Neural cell (in vitro differentiated cells): Measurements from ENCODE around the gene RELA. TPM values are rescaled to one million over a fixed set of nuclear protein-coding genes. Genes with fewer than 3 reads are reported as not detected.
"Not testable (repeated sequence)": the region's sequence is repeated elsewhere in the genome, so short reads cannot be mapped to it uniquely, and the experiment has no call there.

ENCODE experiments used
- H2AFZ ChIP-seq: fragments of 200-600, 300-800 bp; sonication (generic), shearing (Covaris generic); 2 replicates; pipeline ENCODE4 v1.6.0; 2014; ENCODE audit warnings: low read depth, mild to moderate bottlenecking, antibody characterized with exemption, low read length, moderate library complexity
- H3F3A ChIP-seq: fragments of 200-600 bp; shearing (Covaris generic); 2 replicates; pipeline ENCODE4 v1.6.1; 2016; ENCODE audit warnings: mild to moderate bottlenecking, moderate library complexity, mixed read lengths, antibody characterized with exemption, low read length; ENCODE audit not compliant: insufficient read depth, poor library complexity, severe bottlenecking
- H3K27ac ChIP-seq: fragments of 200-600, 300-800 bp; sonication (generic), shearing (Covaris generic); 2 replicates; pipeline ENCODE4 v1.5.1; 2014; ENCODE audit warnings: mild to moderate bottlenecking, low read length, moderate library complexity
- H3K27me3 ChIP-seq: fragments of 300-800, 200-600 bp; sonication (generic), shearing (Covaris generic); 2 replicates; pipeline ENCODE4 v1.6.0; 2014; ENCODE audit warnings: mild to moderate bottlenecking, low read depth, low read length, moderate library complexity; ENCODE audit not compliant: insufficient read depth
- H3K36me3 ChIP-seq: fragments of 300-800, 200-600 bp; sonication (generic), shearing (Covaris generic); 2 replicates; pipeline ENCODE4 v1.5.1; 2014; ENCODE audit warnings: mild to moderate bottlenecking, antibody characterized with exemption, low read length, moderate library complexity; ENCODE audit not compliant: insufficient read depth
- H3K4me2 ChIP-seq: fragments of 300-800, 200-600 bp; sonication (generic), shearing (Covaris generic); 2 replicates; pipeline ENCODE4 v1.6.0; 2014; ENCODE audit warnings: mild to moderate bottlenecking, low read length
- H3K4me3 ChIP-seq: fragments of 300-800, 200-600 bp; sonication (generic), shearing (Covaris generic); 2 replicates; pipeline ENCODE4 v1.5.1; 2014; ENCODE audit warnings: mild to moderate bottlenecking, low read length, moderate library complexity
- H3K79me2 ChIP-seq: fragments of 200-600 bp; shearing (Covaris generic); replicated peaks from 2 replicates; pipeline ENCODE4 v1.6.0; 2014; ENCODE audit warnings: mild to moderate bottlenecking, low read length, moderate library complexity; ENCODE audit not compliant: insufficient read depth
- H3K9ac ChIP-seq: fragments of 300-800, 200-600 bp; sonication (generic), shearing (Covaris generic); 2 replicates; pipeline ENCODE4 v1.6.1; 2016; ENCODE audit warnings: mild to moderate bottlenecking, low read length, mixed read lengths
- H3K9me2 ChIP-seq: fragments of 200-600 bp; shearing (Covaris generic); 2 replicates; pipeline ENCODE4 v1.6.1; 2016; ENCODE audit warnings: mild to moderate bottlenecking, low read length, mixed read lengths; ENCODE audit not compliant: insufficient read depth
- H3K9me3 ChIP-seq: fragments of 200-600, 300-800 bp; sonication (generic), shearing (Covaris generic); 2 replicates; pipeline ENCODE4 v1.6.1; 2016; ENCODE audit warnings: mild to moderate bottlenecking, mixed run types, low read length, moderate library complexity, mixed read lengths
- H4K20me1 ChIP-seq: fragments of 200-600 bp; shearing (Covaris generic); 2 replicates; pipeline ENCODE4 v1.6.1; 2016; ENCODE audit warnings: mild to moderate bottlenecking, mixed run types; ENCODE audit not compliant: insufficient read depth
- EP300 ChIP-seq: fragments of 450-650 bp; conservative IDR thresholded peaks from 2 replicates; pipeline ENCODE4 v1.6.1; 2014; ENCODE audit warnings: antibody characterized with exemption, mild to moderate bottlenecking, moderate library complexity; ENCODE audit not compliant: poor library complexity, severe bottlenecking
- EZH2 ChIP-seq: fragments of 200-600, 300-800 bp; shearing (Covaris generic), sonication (generic); IDR thresholded peaks from 2 replicates; pipeline ENCODE4 v1.6.1; 2014; ENCODE audit warnings: antibody characterized with exemption, low read length, borderline replicate concordance, mild to moderate bottlenecking; ENCODE audit not compliant: insufficient read depth, poor library complexity, severe bottlenecking
- MXI1 ChIP-seq: fragments of 450-650 bp; conservative IDR thresholded peaks from 2 replicates; pipeline ENCODE4 v1.6.1; 2014; ENCODE audit warnings: antibody characterized with exemption, mild to moderate bottlenecking; ENCODE audit not compliant: poor library complexity, severe bottlenecking
- POLR2AphosphoS5 ChIP-seq: IDR thresholded peaks from 2 replicates; pipeline ENCODE4 v1.6.1; 2012
- RAD21 ChIP-seq: fragments of 450-650 bp; conservative IDR thresholded peaks from 2 replicates; pipeline ENCODE4 v1.6.1; 2014; ENCODE audit warnings: antibody characterized with exemption, mild to moderate bottlenecking, moderate library complexity
- SMC3 ChIP-seq: fragments of 450-650 bp; conservative IDR thresholded peaks from 2 replicates; pipeline ENCODE4 v1.6.1; 2014; ENCODE audit warnings: antibody characterized with exemption, mild to moderate bottlenecking, moderate library complexity; ENCODE audit not compliant: poor library complexity
- TAF1 ChIP-seq: IDR thresholded peaks from 2 replicates; pipeline ENCODE4 v1.6.1; 2012; ENCODE audit warnings: low read depth
- polyA plus RNA-seq: library from polyadenylated mRNA; depleted of rRNA; stranded (reverse); fragments of >200 nt; gene quantifications from 2 replicates; pipeline ENCODE4 v1.2.3, GENCODE V29; 2014
- TF ChIP-seq, protein P1 (sequence below): IDR thresholded peaks from 2 replicates; pipeline ENCODE4 v1.6.1; 2012; ENCODE audit warnings: borderline replicate concordance
- TF ChIP-seq, protein P2 (sequence below): fragments of 450-650 bp; IDR thresholded peaks from 2 replicates; pipeline ENCODE4 v1.5.1; 2014; ENCODE audit warnings: antibody characterized with exemption, mild to moderate bottlenecking, moderate library complexity; ENCODE audit not compliant: poor library complexity, severe bottlenecking

The RELA gene
- polyA plus RNA-seq, 1 donor from 2014 or later = 19.3 TPM

DNA sequence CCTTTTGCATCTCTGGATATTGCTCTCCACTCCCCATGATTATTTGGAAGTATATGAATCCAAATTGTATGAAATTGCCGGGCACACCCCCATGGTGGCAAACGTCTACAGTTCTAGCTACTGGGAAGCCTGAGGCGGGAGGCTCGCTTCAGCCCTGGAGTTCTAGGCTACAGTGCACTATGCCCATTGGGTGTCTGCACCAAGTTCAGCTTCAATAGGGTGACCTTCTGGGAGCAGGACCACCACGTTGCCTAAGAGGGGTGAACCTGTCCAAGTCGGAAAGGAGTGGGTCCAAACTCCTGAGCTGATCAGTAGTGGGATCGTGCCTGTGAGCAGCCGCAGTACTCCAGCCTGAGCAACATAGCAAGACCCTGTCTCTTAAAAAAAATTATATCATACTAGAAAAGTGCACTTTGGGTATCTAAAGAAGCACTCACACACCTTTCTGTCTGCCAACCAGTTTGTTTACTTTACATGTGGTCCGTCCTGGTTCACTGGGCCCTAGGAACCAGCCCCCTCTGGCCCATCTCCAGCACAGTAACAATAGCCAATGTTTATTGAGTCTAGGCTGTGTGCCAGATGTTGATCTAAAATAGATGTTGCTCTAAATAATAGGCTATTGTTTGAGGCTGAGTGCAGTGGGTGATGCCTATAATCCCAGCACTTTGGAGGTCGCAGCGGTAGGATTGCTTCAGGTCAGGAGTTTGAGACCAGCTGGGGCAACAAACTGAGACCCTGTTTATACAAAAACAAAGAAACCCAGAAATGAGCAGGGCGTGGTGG lies 32.9 kb upstream of the RELA start:
- no peaks in the 10 kb centered on the region for H3K9me2 ChIP-seq
- no peaks in the 10 kb centered on the region for H4K20me1 ChIP-seq
- H3K79me2 ChIP-seq = no peaks in the 10 kb centered on the region
- H3K9ac ChIP-seq = no peak overlapping the region
- no peak overlapping the region for H3K27ac ChIP-seq
- no peaks in the 10 kb centered on the region for H3K36me3 ChIP-seq
- TF ChIP-seq SMC3 (no peak), EZH2 (no peak), EP300 (no peak), TAF1 (no peak), POLR2AphosphoS5 (no peak), RAD21 (no peak), MXI1 (no peak)
- TF ChIP-seq, protein P1, sequence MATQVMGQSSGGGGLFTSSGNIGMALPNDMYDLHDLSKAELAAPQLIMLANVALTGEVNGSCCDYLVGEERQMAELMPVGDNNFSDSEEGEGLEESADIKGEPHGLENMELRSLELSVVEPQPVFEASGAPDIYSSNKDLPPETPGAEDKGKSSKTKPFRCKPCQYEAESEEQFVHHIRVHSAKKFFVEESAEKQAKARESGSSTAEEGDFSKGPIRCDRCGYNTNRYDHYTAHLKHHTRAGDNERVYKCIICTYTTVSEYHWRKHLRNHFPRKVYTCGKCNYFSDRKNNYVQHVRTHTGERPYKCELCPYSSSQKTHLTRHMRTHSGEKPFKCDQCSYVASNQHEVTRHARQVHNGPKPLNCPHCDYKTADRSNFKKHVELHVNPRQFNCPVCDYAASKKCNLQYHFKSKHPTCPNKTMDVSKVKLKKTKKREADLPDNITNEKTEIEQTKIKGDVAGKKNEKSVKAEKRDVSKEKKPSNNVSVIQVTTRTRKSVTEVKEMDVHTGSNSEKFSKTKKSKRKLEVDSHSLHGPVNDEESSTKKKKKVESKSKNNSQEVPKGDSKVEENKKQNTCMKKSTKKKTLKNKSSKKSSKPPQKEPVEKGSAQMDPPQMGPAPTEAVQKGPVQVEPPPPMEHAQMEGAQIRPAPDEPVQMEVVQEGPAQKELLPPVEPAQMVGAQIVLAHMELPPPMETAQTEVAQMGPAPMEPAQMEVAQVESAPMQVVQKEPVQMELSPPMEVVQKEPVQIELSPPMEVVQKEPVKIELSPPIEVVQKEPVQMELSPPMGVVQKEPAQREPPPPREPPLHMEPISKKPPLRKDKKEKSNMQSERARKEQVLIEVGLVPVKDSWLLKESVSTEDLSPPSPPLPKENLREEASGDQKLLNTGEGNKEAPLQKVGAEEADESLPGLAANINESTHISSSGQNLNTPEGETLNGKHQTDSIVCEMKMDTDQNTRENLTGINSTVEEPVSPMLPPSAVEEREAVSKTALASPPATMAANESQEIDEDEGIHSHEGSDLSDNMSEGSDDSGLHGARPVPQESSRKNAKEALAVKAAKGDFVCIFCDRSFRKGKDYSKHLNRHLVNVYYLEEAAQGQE = no peak
- TF ChIP-seq, protein P2, sequence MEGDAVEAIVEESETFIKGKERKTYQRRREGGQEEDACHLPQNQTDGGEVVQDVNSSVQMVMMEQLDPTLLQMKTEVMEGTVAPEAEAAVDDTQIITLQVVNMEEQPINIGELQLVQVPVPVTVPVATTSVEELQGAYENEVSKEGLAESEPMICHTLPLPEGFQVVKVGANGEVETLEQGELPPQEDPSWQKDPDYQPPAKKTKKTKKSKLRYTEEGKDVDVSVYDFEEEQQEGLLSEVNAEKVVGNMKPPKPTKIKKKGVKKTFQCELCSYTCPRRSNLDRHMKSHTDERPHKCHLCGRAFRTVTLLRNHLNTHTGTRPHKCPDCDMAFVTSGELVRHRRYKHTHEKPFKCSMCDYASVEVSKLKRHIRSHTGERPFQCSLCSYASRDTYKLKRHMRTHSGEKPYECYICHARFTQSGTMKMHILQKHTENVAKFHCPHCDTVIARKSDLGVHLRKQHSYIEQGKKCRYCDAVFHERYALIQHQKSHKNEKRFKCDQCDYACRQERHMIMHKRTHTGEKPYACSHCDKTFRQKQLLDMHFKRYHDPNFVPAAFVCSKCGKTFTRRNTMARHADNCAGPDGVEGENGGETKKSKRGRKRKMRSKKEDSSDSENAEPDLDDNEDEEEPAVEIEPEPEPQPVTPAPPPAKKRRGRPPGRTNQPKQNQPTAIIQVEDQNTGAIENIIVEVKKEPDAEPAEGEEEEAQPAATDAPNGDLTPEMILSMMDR = no peak
- no peaks in the 10 kb centered on the region for H3F3A ChIP-seq
- H2AFZ ChIP-seq = no peak overlapping the region
- H3K4me3 ChIP-seq = no peak overlapping the region
- H3K9me3 ChIP-seq = no peaks in the 10 kb centered on the region
- H3K4me2 ChIP-seq = no peak overlapping the region
- H3K27me3 ChIP-seq = no peaks in the 10 kb centered on the region

DNA sequence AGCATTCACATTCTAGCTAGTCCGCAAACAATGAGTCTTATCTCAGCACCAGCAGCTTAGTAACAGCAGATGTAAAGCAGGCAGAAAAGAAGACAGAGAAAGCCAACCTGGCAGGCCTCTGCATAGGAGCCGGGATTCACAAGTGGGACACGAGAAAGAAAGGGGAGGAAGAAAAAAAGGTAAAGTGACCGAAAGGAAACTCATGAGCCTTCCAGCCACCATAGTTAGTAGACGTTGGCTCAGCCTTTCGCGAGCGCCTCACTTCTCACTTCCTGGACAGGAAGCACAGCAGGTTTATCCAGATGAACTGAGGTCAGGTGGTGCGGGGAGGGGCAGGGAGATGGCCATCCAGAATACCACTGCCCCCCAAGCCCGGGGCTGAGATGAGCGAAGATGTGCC lies 29.7 kb upstream of the RELA start:
- no peak overlapping the region for H2AFZ ChIP-seq
- no peak overlapping the region for H3K4me3 ChIP-seq
- H3K4me2 ChIP-seq = no peak overlapping the region
- H3K9me2 ChIP-seq = no peaks in the 10 kb centered on the region
- H3K9ac ChIP-seq = no peak overlapping the region
- H3K9me3 ChIP-seq = no peaks in the 10 kb centered on the region
- no peaks in the 10 kb centered on the region for H3F3A ChIP-seq
- TF ChIP-seq EZH2 (no peak), POLR2AphosphoS5 (no peak), EP300 (no peak), SMC3 (no peak)
- TF ChIP-seq, protein P1 = no peak
- no peaks in the 10 kb centered on the region for H3K79me2 ChIP-seq
- H3K27me3 ChIP-seq = no peaks in the 10 kb centered on the region
- no peaks in the 10 kb centered on the region for H3K36me3 ChIP-seq
- no peaks in the 10 kb centered on the region for H4K20me1 ChIP-seq
- no peak overlapping the region for H3K27ac ChIP-seq

DNA sequence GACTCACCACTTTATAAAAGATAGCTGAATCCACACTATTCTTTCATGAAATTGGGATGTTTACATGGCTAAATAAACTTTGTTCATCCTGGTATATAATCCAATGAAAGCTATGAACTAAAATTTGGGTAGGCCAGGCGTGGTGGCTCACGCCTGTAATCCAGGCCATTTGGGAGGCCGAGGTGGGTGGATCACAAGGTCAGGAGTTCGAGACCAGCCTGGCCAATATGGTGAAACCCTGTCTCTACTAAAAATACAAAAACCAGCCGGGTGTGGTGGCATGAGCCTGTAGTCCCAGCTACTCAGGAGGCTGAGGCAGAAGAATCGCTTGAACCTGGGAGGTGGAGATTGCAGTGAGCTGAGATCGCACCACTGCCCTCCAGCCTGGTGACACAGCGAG lies 29.1 kb upstream of the RELA start:
- H4K20me1 ChIP-seq, H3K9ac ChIP-seq, H3K4me3 ChIP-seq, H3K9me2 ChIP-seq, H3K36me3 ChIP-seq, H2AFZ ChIP-seq, H3K79me2 ChIP-seq, H3K27ac ChIP-seq, H3K9me3 ChIP-seq, H3K4me2 ChIP-seq, H3K27me3 ChIP-seq, H3F3A ChIP-seq: not testable (repeated sequence)
